Breast epithelium (tissue), 3 donors: ENCODE results near the gene NPC1L1.

Experiments used
- CTCF ChIP-seq, 3 donors: fragments of 450-650 bp; IDR thresholded peaks; one replicate each; pipeline ENCODE4 v1.5.1; 2016 to 2017; ENCODE audit warnings: antibody characterized with exemption in 3 of 3, mild to moderate bottlenecking in 3 of 3, moderate library complexity in 3 of 3
- POLR2A ChIP-seq: fragments of 450-650 bp; IDR thresholded peaks from one replicate; pipeline ENCODE4 v1.6.1; 2016; ENCODE audit warnings: antibody characterized with exemption, mild to moderate bottlenecking, moderate library complexity

- TF ChIP-seq CTCF (IDR thresholded peaks at IDR 0.05) (no peak), POLR2A (no peak)
Measured at GRCh38 chr7:44538798-44539668, 2.1 kb downstream of the NPC1L1 start.
